Stimulated activated CD4-positive, alpha-beta T cell treated with anti-CD3 and anti-CD28 coated beads, Interleukin-15, amount 100 ng/mL, for 24 hours (primary cell): Measurements from ENCODE around the gene PRAMEF1.
"Not testable (repeated sequence)": the region's sequence is repeated elsewhere in the genome, so short reads cannot be mapped to it uniquely, and the experiment has no call there.

ENCODE experiments used
- DNase-seq: peaks from one replicate; pipeline ENCODE4 v3.0.0-alpha.2; 2020

The PRAMEF1 gene

GRCh38 chr1:12791097-12791496, at the start of gene PRAMEF1:
Gene PRAMEF1 (plus strand): TSS chr1:12791397. CDS start chr1:12793228, 1,831 bp downstream.
- not testable (repeated sequence) for DNase-seq

- DNase-seq = no peak
Observed at GRCh38 chr1:12741946-12742345, 49.3 kb upstream of the PRAMEF1 start.

DNA sequence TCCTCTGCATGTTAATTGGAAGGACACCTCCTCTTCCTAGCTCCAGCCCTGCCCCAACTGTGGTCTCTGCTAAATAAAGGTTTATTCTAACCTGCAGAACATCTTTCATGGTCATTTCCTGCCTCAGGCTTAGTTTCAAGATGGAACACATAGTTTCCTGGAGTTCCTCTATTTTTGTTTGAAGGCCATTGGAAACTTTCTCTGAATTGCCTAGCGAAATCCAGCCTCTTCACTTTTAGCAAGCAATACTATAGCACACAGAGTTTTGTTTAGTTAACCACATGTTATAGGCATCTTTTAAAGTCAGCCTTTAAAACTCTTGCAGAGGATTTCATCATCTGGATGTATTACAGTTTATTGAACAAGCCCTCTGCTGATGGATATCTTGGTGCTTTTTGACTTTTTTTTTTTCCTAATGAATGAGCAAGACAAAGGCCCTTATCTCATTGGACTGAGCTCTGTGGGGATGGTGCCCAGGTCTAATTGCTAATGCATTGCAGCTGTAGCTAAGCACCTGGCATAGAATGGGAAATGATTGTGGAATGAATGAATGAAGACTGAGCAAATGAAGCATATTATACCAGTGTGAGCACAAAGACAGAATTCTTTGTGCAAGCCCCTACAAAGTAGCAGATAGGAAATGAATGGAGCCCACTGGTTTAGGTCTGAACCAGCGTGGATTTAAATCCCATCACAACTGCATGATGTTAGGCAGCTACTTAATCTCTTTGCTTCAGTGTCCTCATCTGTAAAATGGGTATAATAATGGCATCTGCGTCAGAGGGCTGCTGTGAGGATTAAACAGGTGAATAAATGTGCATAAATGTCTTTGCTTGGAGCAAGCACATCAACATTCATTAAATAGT, 45.8 kb upstream of the PRAMEF1 start:
- no peak for DNase-seq

DNA sequence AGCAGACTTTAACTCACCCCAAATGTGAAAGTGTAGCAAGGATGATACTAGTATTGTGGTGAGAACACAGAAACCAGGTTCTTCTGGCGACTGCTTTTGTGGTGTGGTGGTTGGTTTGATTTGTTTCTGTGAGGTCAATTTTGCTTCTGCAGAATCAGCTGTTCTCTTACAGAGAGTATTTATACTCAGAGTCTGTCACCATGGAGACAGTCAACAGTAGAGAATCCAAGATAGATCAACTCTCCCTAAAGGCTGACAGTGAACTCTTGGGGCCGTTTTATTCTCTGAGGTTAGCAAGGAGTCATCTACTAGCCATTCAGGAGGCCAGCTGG, 45.2 kb upstream of the PRAMEF1 start, which contains the start of gene CFAP107:
Gene CFAP107 (plus strand): TSS at position 209 of the 332 bp plus-strand sequence. CDS start 231 bp downstream, outside the sequence.
- no peak for DNase-seq

DNA sequence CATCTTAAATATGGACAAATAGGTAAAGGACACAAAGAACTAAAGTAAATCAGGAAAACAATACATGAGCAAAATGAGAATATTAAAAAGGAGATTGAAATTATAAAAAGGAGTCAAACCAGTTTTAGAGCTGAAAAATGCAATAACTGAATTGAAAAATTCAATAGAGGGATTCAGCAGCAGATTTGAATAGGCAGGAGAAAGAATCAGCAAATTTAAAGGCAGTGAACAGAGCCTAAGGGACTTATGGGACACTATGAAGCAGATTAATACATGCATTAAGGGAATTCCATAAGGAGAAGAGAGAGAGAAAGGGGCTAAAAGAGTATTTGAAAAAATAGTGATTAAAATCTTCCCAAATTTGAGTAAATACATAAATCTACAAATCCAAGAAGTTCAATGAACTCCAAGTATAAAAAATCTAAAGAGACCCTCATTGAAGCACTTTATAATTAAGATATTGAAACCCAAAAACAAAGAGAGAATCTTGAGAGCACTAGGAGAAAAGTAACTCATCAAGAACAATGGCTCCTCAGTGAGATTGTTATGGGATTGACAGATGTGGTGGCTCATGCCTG, 42.3 kb upstream of the PRAMEF1 start:
- no peak for DNase-seq

GRCh38 chr1:12754738-12755137, 36.5 kb upstream of the PRAMEF1 start:
- DNase-seq = no peak

GRCh38 chr1:12756273-12756672, 34.9 kb upstream of the PRAMEF1 start:
- no peak for DNase-seq

DNA sequence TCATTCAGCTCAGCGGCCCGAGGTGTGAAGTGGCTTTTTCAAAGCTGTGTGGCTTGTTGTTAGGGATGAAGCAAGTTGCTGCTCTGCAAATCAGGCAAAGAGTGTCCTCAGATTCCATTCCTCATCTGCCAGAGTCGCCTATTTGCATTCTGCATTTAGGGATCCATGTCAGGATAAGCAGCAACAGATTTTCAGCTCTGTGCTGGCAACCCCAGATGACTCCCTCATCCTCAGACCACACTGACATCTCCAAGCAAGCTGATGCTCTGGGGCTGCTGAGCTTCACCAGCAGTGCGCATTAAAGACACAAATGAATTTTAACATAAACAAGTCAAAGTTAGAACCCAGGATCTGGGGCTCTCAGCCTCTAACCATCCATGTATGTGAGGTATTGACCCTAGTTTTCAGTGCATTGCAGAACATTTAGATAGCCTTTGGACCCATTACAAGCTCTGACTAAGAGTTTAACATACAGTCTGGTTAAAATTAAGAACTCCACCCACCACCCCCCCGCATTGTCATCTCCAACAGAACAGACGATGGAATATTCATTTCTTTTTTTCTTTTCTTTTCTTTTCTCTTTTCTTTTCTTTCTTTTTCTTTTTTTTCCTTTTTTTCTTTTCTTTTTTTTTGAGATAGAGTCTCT, 34.3 kb upstream of the PRAMEF1 start:
- DNase-seq = no peak

DNA sequence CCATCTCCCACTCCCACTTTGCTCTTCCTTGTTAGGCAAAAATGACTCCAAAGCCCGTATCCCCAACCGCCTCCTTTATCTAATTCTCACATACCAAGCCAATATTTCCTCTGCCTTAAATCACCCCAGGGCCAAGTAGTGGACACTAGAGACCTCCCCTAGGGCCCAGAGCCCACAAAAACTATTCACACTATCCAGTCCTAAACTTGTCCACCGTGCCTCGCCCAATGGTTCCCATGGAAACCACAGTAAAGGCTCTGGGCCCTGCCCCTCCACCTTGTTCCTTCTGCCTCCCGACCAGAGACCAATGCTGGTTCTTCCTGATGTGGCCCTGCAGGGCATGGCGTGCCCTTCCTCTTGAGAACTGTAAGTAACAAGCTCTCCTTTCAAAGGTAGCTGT, 33.4 kb upstream of the PRAMEF1 start:
- no peak for DNase-seq

- no peak for DNase-seq
Observed at GRCh38 chr1:12760256-12760795, 30.9 kb upstream of the PRAMEF1 start.

GRCh38 chr1:12761781-12762180, 29.4 kb upstream of the PRAMEF1 start:
- no peak for DNase-seq

DNA sequence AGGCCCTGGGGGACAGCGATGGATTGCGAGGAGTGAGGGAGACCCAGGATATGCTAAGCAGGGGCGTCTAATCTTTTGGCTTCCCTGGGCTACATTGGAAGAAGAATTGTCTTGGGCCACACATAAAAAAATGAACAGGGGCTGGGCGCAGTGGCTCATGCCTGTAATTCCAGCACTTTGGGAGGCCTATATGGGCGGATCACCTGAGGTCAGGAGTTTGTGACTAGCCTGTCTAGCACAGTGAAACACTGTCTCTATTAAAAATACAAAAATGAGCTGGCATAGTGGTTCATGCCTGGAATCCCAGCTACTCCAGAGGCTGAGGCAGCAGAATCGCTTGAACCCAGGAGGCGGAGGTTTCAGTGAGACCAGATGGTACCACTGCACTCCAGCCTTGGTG, 28.4 kb upstream of the PRAMEF1 start:
- no peak for DNase-seq

DNA sequence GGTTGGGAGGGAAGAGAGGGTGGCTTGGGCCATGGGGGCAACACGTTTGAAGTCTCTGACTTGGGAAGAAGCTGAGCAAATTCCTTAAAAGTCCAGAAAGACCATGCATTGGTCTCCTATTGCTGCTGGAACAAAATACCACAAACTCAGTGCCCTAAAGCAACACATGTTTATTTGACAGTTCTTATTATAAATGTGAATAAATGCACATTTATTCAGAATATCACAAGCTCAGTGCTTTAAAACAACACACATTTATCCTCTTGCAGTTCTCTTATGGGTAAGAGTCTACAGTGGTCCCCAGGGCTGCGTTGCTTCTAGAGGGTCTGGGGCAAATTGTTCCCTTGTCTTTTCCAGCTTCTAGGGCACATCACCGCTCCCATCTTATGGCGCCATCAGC, 27.7 kb upstream of the PRAMEF1 start:
- DNase-seq = no peak

DNA sequence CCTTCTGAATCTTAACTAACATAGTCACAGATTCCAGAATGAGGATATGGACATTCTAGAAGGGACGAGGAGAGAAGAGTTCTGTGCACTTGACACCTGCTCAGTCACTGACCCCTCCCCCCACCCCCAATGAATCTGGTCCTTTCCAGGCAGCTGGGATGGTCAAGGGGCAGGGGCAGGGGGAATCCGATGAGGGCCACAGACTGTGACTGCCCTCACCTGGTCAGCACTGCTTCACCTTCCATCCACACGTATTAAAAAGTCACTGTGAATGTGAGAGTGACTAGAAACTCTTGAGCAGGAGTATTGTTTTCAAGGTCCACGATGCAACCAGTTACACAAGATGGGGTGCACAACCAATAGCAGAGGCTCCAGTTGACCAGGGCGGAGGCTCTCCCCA, 27.2 kb upstream of the PRAMEF1 start:
- no peak for DNase-seq

DNA sequence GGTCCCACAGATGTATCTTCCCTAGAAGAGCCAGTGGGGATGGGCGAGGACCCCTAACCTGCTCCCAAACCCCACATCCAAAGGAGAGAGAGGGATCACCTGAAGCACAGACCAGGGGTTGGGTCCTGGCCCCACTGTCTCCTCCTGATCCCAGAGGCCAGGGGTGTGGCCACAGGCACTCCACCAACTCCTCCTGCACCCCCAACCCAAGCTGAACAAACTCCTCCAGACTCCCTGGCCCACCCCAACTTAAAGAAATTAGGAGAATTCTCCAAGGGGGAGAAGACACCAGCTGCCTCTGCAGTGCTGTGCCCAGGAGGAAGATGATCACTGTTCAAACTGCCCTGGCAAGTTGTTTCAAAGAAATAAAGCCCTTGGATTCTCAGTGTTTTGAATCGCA, 22.2 kb upstream of the PRAMEF1 start:
- no peak for DNase-seq

- DNase-seq = no peak
Observed at GRCh38 chr1:12769976-12770505, 21.2 kb upstream of the PRAMEF1 start.

- DNase-seq = no peak
Observed at GRCh38 chr1:12770620-12771019, 20.6 kb upstream of the PRAMEF1 start.

- no peak for DNase-seq
Observed at GRCh38 chr1:12771186-12771585, 20.0 kb upstream of the PRAMEF1 start.

- no peak for DNase-seq
Observed at GRCh38 chr1:12772520-12772919, 18.7 kb upstream of the PRAMEF1 start.

GRCh38 chr1:12773438-12773837, 17.8 kb upstream of the PRAMEF1 start, which contains the start of gene PRAMEF12:
Gene PRAMEF12 (plus strand): TSS chr1:12773738. CDS start chr1:12774868, 1,130 bp downstream.
- DNase-seq = no peak

DNA sequence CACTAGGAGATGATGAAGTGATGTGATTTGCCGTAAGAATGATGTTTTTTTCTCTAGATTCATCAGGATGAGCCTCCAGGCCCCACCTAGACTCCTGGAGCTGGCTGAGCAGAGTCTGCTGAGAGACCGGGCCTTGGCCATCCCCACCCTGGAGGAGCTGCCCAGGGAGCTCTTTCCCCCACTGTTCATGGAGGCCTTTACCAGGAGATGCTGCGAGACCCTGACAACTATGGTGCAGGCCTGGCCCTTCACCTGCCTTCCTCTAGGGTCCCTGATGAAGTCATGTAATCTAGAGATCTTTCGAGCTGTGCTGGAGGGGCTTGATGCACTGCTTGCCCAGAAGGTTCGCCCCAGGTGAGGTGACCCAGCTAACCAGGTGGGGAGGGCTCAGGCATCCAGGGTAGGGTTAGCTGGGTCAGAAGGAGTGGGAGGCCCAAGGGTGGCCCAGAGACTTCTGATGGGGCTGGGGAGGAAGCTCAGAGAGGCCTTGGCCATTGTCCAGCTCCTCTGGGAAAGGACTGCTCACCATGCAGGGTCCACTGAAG, 16.3 kb upstream of the PRAMEF1 start:
- no peak for DNase-seq

DNA sequence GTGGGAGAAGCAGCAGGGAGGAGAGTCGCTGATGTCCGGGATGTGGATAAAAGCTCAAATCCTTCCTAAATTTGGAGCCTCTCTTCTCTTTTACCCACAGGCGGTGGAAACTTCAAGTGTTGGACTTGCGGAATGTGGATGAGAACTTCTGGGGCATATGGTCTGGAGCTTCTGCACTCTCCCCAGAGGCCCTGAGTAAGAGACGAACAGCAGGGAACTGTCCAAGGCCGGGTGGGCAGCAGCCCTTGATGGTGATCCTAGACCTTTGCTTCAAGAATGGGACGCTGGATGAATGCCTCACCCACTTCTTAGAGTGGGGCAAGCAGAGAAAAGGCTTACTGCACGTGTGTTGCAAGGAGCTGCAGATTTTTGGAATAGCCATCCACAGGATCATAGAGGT, 15.8 kb upstream of the PRAMEF1 start:
- no peak for DNase-seq
